ENCODE measurements around the gene FBXO41.

Gene FBXO41

DNA sequence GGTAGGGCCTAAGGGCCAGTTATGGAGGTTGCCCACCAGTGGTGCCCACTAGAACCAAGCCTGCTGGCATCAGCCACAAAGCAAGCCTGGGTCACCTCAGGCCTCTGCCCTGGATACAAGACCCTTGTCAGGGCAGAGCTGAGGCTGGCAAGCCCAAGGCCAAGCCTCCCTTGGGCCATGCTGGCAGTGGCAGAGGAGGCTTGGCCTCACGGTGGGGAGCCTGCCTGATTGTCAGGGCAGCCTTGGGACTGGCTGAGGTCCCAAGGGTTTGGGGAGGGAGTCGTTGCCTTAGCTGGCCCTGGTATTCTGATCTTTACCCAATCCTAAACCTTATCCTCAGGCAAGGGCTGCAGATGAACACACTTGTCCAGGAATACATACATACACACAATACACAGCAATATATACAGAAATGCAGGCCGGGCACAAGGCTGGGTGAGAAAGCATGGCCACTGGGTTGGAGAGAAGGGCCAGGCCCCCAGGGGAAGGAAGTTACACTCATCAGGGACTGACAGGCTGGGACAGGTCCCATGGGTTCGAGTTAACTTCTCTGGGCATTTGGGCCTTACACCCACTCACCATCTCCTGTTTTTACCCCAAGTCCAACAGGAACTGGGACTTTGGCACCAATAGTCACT, 29.2 kb downstream of the FBXO41 start:
- no peaks in the 10 kb centered on the region for H3K9me3 Mint-ChIP-seq
- H3K27ac Mint-ChIP-seq = no peak overlapping the region
- TF ChIP-seq, protein P1, sequence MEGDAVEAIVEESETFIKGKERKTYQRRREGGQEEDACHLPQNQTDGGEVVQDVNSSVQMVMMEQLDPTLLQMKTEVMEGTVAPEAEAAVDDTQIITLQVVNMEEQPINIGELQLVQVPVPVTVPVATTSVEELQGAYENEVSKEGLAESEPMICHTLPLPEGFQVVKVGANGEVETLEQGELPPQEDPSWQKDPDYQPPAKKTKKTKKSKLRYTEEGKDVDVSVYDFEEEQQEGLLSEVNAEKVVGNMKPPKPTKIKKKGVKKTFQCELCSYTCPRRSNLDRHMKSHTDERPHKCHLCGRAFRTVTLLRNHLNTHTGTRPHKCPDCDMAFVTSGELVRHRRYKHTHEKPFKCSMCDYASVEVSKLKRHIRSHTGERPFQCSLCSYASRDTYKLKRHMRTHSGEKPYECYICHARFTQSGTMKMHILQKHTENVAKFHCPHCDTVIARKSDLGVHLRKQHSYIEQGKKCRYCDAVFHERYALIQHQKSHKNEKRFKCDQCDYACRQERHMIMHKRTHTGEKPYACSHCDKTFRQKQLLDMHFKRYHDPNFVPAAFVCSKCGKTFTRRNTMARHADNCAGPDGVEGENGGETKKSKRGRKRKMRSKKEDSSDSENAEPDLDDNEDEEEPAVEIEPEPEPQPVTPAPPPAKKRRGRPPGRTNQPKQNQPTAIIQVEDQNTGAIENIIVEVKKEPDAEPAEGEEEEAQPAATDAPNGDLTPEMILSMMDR (IDR thresholded peaks at IDR 0.05; ENCODE audit: unreplicated experiment in 3 of 3) = no peak
- H3K4me1 Mint-ChIP-seq = no peaks in the 10 kb centered on the region
- H3K27me3 Mint-ChIP-seq (ENCODE audit: low read depth) = no peaks in the 10 kb centered on the region
- peaks cover 26% of the 10 kb centered on the region for H3K36me3 Mint-ChIP-seq (ENCODE audit: low read depth)
- no peak overlapping the region for H3K4me3 Mint-ChIP-seq

DNA sequence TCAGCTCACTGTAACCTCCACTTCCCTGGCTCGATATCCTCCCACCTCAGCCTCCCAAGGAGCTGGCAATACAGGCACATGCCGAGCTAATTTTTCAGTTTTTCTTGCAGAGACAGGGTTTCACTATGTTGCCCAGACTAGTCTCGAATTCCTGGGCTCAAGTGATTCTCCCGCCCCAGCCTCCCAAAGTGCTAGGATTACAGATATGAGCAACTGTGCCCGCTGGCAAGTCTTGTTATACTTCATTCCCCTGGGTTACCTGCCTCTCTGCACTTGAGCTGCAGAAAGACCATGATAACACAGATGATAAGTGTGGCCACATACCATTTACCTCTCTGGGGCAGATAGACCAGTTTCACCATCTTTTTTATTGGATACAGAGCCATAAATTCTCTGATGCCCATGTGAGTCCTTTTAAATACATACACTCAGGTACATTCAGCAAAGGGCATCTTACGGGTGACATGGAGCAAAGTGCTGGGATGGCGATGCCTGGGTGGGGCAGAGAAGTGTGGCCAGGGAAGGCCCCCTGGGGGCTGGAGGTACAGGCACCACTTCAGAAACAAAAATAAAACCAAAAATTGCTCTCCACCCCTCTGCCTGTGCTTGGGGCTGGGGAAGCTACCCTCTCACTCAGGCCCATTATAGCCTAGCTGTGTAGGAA, 29.8 kb downstream of the FBXO41 start:
- no peaks in the 10 kb centered on the region for H3K4me1 Mint-ChIP-seq
- no peaks in the 10 kb centered on the region for H3K27me3 Mint-ChIP-seq (ENCODE audit: low read depth)

GRCh38 chr2:73253901-73254300, 30.4 kb downstream of the FBXO41 start:
- H3K36me3 Mint-ChIP-seq (ENCODE audit: low read depth) = peaks cover 39% of the 10 kb centered on the region

More for the DNA sequence above, 29.8 kb downstream of the FBXO41 start:
- TF ChIP-seq, protein P1 (IDR thresholded peaks at IDR 0.05; ENCODE audit: unreplicated experiment in 3 of 3) = no peak
- Mint-ChIP-seq H3K4me3 (no peak overlapping the region), H3K9me3 (no peaks in the 10 kb centered on the region), H3K27ac (no peak overlapping the region), H3K36me3 (ENCODE audit: low read depth) (peaks cover 33% of the 10 kb centered on the region)

GRCh38 chr2:73253400-73253799, 30.9 kb downstream of the FBXO41 start:
- no peak overlapping the region for H3K4me3 Mint-ChIP-seq
- H3K4me1 Mint-ChIP-seq = no peaks in the 10 kb centered on the region
- no peaks in the 10 kb centered on the region for H3K27me3 Mint-ChIP-seq (ENCODE audit: low read depth)
- TF ChIP-seq, protein P1 (IDR thresholded peaks at IDR 0.05; ENCODE audit: unreplicated experiment in 3 of 3) = no peak
- H3K9me3 Mint-ChIP-seq = no peaks in the 10 kb centered on the region
- H3K27ac Mint-ChIP-seq = no peak overlapping the region
- peaks cover 43% of the 10 kb centered on the region for H3K36me3 Mint-ChIP-seq (ENCODE audit: low read depth)

More at GRCh38 chr2:73253901-73254300, 30.4 kb downstream of the FBXO41 start:
- no peaks in the 10 kb centered on the region for H3K4me1 Mint-ChIP-seq
- no peaks in the 10 kb centered on the region for H3K27me3 Mint-ChIP-seq (ENCODE audit: low read depth)
- H3K4me3 Mint-ChIP-seq = no peak overlapping the region
- H3K27ac Mint-ChIP-seq = no peak overlapping the region
- H3K9me3 Mint-ChIP-seq = no peaks in the 10 kb centered on the region
- TF ChIP-seq, protein P1 (IDR thresholded peaks at IDR 0.05; ENCODE audit: unreplicated experiment in 3 of 3) = no peak

DNA sequence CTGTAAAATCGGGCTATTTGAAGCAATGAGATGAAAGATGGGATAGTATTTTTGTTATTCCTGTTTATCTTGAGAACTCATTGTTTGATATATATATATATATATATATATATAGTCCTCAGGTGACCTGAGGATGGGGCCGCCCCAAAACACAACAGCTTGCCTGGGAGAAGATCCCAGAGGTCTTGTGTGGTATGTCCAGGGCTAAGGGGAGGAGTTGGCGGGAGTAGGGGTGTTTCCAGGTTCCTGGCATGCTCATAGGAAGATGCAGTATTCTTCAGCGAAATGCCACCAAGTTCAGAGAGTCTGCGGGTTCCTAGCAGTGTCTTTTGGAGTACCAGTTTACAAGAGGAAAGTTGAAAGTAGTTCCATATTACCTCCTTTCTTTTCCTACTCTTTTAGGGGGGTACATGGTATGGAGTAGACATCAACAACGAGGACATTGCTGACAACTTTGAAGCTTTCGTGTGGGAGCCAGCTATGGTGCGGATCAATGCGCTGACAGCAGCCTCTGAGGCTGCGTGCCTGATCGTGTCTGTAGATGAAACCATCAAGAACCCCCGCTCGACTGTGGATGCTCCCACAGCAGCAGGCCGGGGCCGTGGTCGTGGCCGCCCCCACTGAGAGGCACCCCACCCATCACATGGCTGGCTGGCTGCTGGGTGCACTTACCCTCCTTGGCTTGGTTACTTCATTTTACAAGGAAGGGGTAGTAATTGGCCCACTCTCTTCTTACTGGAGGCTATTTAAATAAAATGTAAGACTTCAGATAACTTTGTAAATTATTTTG, 31.8 kb downstream of the FBXO41 start:
- TF ChIP-seq, protein P1 (IDR thresholded peaks at IDR 0.05; ENCODE audit: unreplicated experiment in 3 of 3) = no peak
- H3K27me3 Mint-ChIP-seq (ENCODE audit: low read depth) = no peaks in the 10 kb centered on the region
- H3K9me3 Mint-ChIP-seq = no peaks in the 10 kb centered on the region
- peaks cover 51% of the 10 kb centered on the region for H3K36me3 Mint-ChIP-seq (ENCODE audit: low read depth)
- H3K4me3 Mint-ChIP-seq = no peak overlapping the region
- H3K4me1 Mint-ChIP-seq = no peaks in the 10 kb centered on the region
- H3K27ac Mint-ChIP-seq = no peak overlapping the region
